ENCODE data around the gene SSH3.

DNA sequence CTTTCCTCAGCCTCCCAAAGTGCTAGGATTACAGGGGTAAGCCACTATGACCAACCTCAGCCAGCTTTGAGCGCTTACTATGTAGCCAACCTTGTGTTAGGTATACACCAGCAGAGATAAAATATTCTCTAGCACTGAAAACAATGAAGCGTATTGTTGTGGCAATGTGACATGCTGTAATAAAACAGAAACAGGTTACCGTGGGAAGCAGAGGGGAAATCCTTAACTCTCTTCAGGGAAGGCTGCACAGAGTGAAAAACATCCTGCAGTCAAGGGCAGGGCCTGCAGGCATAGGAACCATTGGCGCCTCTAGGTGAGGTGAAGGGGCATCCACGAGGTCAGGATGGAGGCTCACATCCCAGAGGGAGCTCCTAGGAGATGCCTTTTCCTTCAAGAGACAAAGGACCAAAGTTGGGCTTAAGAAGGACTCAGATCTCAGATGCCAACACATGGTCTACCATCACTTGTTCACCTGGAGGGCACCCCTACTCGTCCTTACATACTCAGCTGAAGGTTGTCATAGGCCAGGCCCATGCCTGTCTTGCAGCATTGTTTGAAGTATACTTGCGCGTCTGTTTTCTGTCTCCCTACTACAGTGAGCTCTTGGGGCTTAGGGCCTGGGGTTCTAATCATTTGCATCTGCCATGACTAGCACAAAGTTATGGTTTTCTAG is 42.1 kb downstream of the SSH3 start:
- TF ChIP-seq, protein P1, sequence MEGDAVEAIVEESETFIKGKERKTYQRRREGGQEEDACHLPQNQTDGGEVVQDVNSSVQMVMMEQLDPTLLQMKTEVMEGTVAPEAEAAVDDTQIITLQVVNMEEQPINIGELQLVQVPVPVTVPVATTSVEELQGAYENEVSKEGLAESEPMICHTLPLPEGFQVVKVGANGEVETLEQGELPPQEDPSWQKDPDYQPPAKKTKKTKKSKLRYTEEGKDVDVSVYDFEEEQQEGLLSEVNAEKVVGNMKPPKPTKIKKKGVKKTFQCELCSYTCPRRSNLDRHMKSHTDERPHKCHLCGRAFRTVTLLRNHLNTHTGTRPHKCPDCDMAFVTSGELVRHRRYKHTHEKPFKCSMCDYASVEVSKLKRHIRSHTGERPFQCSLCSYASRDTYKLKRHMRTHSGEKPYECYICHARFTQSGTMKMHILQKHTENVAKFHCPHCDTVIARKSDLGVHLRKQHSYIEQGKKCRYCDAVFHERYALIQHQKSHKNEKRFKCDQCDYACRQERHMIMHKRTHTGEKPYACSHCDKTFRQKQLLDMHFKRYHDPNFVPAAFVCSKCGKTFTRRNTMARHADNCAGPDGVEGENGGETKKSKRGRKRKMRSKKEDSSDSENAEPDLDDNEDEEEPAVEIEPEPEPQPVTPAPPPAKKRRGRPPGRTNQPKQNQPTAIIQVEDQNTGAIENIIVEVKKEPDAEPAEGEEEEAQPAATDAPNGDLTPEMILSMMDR (conservative IDR thresholded peaks at IDR 0.05; ENCODE audit: low read length): no peak
- TF ChIP-seq EZH2phosphoT487 (IDR thresholded peaks at IDR 0.05; ENCODE audit: borderline replicate concordance, low read depth, low read length): no peak

Measured in OCI-LY7 (cell line).